GM13977 (cell line): ENCODE results near the gene CEP41.

Experiments
- DNase-seq: peaks from one replicate; pipeline ENCODE4 v3.0.0; 2012; ENCODE audit warnings: low spot score
- in situ Hi-C: fragments of 300-500 bp; cut with MboI; formaldehyde crosslinking; loops from one replicate; pipeline ENCODE4 v1.12.0; 2022; ENCODE audit warnings: low sequenced_read_pairs, low pct_unique_long_range_greater_than_20kb, mixed read lengths, inconsistent platforms; ENCODE audit not compliant: unreplicated experiment
- TF ChIP-seq, protein P1 (sequence below): IDR thresholded peaks from 2 replicates; pipeline ENCODE4 v1.5.1; 2012; ENCODE audit warnings: mild to moderate bottlenecking, control low read depth; ENCODE audit not compliant: insufficient read depth; ENCODE audit errors: extremely low read depth, missing control alignments

Gene CEP41

DNA sequence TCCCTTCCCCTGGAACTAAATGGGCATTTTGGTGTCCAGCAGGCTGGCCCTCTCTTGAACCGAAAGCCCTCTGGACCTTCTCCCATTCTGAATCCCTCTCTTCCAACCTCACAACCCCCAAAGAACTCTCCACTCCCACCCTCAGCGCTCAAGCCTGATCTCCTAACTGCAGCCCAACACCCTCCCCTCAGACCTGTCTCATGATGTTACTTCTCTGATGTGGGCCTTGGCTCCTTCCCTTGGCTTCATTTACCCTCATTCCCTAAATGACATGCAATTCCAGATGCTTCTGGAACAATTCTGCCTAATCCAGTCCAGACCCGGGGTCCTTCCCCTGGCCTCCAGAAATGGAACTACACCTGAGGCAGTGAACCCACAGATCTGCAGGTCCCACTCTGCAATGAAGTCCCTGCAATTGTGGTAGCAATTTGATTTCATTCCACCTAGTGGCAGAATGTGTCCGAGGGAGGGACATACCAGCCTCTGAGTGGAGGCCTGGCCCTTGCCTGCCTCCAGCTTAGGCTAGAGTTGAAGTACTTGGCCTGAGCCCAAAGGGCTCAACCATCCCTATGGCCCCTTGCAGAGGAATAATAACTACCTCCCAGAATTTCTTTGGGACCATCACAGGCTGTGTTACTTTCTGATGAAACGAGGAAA lies 4.1 kb upstream of the CEP41 start:
- DNase-seq, result no peak
- in situ Hi-C loops, result no loop called here
- TF ChIP-seq, protein P1, sequence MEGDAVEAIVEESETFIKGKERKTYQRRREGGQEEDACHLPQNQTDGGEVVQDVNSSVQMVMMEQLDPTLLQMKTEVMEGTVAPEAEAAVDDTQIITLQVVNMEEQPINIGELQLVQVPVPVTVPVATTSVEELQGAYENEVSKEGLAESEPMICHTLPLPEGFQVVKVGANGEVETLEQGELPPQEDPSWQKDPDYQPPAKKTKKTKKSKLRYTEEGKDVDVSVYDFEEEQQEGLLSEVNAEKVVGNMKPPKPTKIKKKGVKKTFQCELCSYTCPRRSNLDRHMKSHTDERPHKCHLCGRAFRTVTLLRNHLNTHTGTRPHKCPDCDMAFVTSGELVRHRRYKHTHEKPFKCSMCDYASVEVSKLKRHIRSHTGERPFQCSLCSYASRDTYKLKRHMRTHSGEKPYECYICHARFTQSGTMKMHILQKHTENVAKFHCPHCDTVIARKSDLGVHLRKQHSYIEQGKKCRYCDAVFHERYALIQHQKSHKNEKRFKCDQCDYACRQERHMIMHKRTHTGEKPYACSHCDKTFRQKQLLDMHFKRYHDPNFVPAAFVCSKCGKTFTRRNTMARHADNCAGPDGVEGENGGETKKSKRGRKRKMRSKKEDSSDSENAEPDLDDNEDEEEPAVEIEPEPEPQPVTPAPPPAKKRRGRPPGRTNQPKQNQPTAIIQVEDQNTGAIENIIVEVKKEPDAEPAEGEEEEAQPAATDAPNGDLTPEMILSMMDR, result no peak

DNA sequence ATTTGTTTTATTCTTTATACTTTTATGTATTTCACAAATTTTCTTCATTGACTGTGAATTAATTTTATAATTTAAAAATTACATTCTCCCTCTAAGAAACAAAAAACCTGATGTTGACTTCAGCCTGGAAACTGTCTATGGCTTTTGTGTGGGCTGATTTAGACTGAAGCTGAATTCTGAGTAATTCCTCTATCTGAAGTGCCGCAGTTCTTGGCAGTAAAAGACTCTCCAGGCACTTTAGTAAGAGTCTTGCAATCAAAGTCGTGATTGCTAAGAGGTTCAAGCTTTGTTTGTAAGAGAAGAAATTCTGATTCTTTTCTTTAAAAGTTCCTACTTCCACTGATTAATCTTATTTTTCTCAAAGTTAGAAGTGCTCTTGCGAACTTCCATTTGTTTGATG lies 3.4 kb upstream of the CEP41 start:
- in situ Hi-C loops, result no loop called here
- TF ChIP-seq, protein P1, result no peak
- no peak for DNase-seq

DNA sequence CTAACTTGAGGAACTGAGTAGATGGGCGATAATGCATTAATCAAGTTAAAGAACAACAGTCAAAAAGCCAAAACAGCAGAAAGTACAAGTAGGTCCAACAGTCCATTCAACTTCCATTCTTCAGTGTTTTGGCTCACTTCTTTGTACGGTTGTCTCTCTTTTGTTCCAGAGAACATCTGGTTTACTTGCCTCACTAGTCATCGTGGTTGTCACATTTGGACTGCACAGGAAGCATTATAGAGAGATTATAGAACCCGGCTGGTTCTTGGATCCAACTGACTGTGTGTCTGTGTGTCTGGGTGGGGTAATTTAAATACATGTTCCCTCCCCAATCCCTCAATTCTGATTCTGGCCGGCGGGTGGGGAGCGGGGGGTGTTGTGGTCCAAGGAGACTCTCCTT lies 1.8 kb upstream of the CEP41 start:
- TF ChIP-seq, protein P1, result no peak
- in situ Hi-C loops, result no loop called here
- no peak for DNase-seq

DNA sequence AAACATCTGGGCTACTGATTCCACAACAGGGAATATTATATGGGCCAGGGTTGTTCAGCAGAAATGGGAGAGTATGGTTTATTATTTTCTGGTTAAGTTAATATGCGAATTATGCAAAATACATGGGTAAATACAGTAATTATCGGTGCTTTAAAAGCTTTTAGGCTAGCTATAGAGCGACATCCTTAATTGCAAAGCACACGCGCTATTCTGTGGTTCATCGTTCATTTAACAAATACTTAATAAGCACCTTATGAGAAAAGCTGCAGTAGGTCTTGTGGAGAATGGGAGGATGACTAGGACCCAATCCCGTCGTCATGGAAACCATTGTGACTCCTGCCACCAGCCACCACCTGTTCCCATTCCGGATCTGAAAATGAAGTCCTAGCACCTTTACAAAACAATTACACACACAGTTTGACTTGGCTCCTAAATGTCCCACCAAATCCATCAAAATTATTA lies 623 bp upstream of the CEP41 start:
- TF ChIP-seq, protein P1, result no peak
- no peak for DNase-seq
- in situ Hi-C loops, result no loop called here

DNA sequence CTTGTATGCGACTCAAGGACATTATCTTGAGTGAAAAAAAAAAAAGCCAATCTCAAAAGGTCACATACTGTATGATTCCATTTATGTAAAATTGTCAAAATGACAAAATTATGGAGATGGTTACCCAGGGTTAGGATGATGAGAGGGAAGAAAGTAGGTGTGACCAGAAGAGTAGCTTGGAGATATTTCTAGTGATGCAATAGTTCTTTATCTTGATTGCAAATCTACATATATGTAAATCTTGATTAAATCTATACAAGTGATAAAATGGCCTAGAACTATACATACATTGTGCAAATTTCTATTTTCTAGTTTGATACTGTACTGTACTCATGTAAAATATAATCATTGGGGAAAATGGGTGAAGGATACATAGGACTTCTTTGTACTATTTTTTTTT lies 4.6 kb downstream of the CEP41 start:
- in situ Hi-C loops, result no loop called here
- TF ChIP-seq, protein P1, result no peak

DNA sequence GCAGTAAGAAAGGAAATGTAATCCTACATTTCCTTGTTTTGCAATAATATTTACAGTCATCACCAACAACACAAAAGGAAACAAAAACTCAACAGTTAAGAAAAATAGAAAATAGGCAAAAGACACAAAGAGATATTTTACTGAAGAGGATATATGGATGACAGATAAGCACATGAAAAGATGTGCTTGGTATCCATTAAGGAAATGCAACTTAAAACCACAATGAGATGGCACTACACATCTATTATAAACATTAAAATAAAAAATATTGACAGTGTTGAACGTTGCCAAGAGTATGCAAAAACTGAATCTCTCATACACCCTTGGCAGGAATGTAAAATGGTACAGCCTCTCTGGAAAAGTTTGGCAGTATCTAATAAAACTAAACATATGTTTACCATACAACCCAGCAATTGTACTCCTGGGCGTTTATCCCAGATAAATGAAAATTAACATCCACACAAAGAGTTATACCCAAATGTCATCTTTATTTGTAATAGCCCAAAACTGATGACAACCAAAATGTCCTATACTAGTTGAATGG lies 5.4 kb downstream of the CEP41 start:
- no peak for DNase-seq
- TF ChIP-seq, protein P1, result no peak
- in situ Hi-C loops, result no loop called here

More for the DNA sequence above, 4.6 kb downstream of the CEP41 start:
- no peak for DNase-seq
